Dedifferentiated amniotic fluid mesenchymal stem cell (primary cell): ENCODE measurements around the gene KRTAP16-1.
"Not testable (repeated sequence)": the region's sequence is repeated elsewhere in the genome, so short reads cannot be mapped to it uniquely, and the experiment has no call there.

Experiments
- DNase-seq: peaks from one replicate; pipeline ENCODE4 v3.0.0-alpha.2; 2016; ENCODE audit errors: extremely low spot score

Gene KRTAP16-1

GRCh38 chr17:41308918-41309359 lies at the start of gene KRTAP16-1:
Gene KRTAP16-1, minus strand, starts transcription at chr17:41309309. Its CDS starts 56 bp downstream, at chr17:41309253.
- no peak for DNase-seq

- DNase-seq = no peak
These were observed 45.4 kb upstream of the KRTAP16-1 start for GRCh38 chr17:41354536-41354935.

- DNase-seq = no peak
These were observed 43.7 kb upstream of the KRTAP16-1 start for GRCh38 chr17:41352597-41353366.

- DNase-seq = no peak
These were observed 42.1 kb upstream of the KRTAP16-1 start for GRCh38 chr17:41351177-41351576.

- DNase-seq = not testable (repeated sequence)
These were observed 41.3 kb upstream of the KRTAP16-1 start, which contains the start of gene KRT33A for GRCh38 chr17:41350381-41350878. Gene KRT33A, minus strand, starts transcription at chr17:41350828. Its CDS starts 61 bp downstream, at chr17:41350767.

GRCh38 chr17:41347869-41348760 lies 39.0 kb upstream of the KRTAP16-1 start:
- DNase-seq = no peak

- DNase-seq = not testable (repeated sequence)
These were observed 37.3 kb upstream of the KRTAP16-1 start for GRCh38 chr17:41346421-41346820.

- DNase-seq = no peak
These were observed 36.9 kb upstream of the KRTAP16-1 start for GRCh38 chr17:41345992-41346391.

- no peak for DNase-seq
These were observed 33.9 kb upstream of the KRTAP16-1 start for GRCh38 chr17:41343029-41343428.

GRCh38 chr17:41340934-41341861 lies 32.1 kb upstream of the KRTAP16-1 start:
- DNase-seq = no peak

GRCh38 chr17:41340494-41340893 lies 31.4 kb upstream of the KRTAP16-1 start:
- DNase-seq = no peak

GRCh38 chr17:41339571-41340172 lies 30.6 kb upstream of the KRTAP16-1 start:
- no peak for DNase-seq

- DNase-seq = no peak
These were observed 29.9 kb upstream of the KRTAP16-1 start for GRCh38 chr17:41338961-41339485.

- DNase-seq = no peak
These were observed 26.6 kb upstream of the KRTAP16-1 start for GRCh38 chr17:41335747-41336146.

- no peak for DNase-seq
These were observed 25.5 kb upstream of the KRTAP16-1 start for GRCh38 chr17:41334385-41335305.

GRCh38 chr17:41333836-41334235 lies 24.7 kb upstream of the KRTAP16-1 start:
- no peak for DNase-seq

- no peak for DNase-seq
These were observed 24.0 kb upstream of the KRTAP16-1 start for GRCh38 chr17:41333098-41333497.

- DNase-seq = no peak
These were observed 23.1 kb upstream of the KRTAP16-1 start for GRCh38 chr17:41332239-41332638.

GRCh38 chr17:41331606-41332005 lies 22.5 kb upstream of the KRTAP16-1 start:
- no peak for DNase-seq
